ENCODE results near the gene NMT2.

GRCh38 chr10:15121707-15122106 lies 46.8 kb downstream of the NMT2 start:
- TF ChIP-seq CTCF (IDR thresholded peaks at IDR 0.05; ENCODE audit: low read depth, low read length) (no peak), POLR2A (IDR thresholded peaks at IDR 0.05; ENCODE audit: extremely low read depth, insufficient read length) (no peak), MAX (IDR thresholded peaks at IDR 0.05; ENCODE audit: low read depth, low read length) (no peak)

Measured in NB4 (cell line).